Activated CD4-positive, alpha-beta T cell treated with anti-CD3 and anti-CD28 coated beads for 48 hours (primary cell): ENCODE results near the gene INO80E.
A peak's percentile ranks its signal among the peaks of the same experiment; 100 is the strongest.
"Not testable (repeated sequence)": the region's sequence is repeated elsewhere in the genome, so short reads cannot be mapped to it uniquely, and the experiment has no call there.

Experiments
- DNase-seq: peaks from one replicate; pipeline ENCODE4 v3.0.0-alpha.2; 2020

INO80E gene

DNA sequence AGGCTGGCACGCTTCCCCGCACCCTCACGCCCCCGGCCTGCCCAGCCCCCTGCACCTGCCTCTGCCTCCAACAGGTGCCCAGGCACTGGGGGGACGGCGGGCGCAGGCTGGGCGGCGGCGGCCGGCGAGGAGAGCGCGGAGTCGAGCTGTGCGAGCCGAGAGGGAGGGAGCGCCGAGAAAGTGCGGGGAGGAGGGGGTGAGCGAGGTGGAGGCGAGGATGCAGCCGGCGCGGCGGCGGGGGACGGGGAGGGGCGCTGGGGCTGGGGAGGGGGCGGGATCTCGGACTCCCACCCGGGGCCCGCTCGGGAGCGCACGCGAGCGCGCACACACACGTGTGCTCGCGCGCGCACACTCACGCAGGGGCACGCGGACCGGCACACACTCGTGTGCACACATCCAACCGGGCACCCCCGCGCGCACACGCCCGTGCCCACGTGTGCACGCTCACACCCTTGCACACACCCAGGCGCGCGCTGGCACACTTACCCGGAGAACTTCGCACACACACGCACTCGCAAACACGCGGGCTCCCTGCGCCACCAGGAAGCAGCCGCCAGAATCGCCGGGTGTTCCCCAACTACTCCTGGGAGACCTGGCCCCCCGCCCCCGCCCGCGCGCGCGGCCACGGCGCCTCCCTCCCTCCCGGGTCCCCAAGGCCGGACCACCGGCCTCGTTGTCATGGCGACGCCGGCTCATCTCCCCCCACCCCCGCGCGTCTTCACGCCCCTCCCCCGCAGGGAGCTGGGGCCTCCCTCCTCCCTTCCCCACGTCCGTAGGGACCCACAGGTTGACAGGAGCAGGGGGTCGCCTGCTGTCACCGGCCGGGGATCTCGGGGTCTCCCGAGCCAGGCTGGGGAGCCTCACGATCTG is 15.0 kb downstream of the INO80E start, which contains the start of gene DOC2A:
Gene DOC2A (minus strand): TSS at position 184 of the 870 bp plus-strand sequence. CDS start 805 bp downstream, outside the sequence.
- peak; percentile 56 for DNase-seq

DNA sequence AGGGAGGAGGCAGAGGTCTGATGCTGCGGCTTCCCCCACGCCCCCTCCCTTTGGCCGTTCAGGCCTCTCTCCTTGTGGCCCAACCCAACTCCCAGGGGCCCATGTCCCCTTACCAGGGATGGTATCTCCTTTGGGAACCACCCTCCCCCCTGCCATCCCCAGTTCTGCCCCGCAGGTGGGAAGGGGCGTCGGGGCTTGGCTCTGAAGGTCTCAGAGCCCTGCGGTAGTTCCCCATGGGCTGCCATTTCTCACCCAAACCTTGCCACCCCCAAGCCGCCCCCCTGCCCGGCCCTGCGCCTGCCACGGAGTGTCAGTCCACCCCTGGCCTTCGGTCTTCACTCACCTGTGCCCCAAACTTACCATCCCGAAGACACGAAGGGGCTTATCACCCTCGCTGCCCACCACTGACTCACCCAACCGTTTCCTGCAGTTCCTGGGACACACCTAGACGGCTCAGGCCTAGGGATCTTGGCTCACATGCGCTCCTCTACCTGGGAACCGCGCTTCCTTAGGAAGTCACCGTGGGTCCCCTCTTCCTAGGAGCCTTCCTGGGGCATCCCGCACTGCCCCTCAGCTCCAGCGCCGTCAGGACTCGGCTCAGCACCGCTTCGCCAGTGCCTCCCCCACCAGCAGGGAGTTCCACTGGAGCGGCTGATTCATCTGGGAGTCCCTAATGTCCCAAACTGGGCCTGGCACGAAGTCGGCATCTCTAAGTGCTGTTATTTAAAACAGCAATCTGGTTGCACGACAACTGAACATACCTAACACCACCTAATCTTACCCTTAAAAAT is 15.9 kb downstream of the INO80E start:
- no peak for DNase-seq

DNA sequence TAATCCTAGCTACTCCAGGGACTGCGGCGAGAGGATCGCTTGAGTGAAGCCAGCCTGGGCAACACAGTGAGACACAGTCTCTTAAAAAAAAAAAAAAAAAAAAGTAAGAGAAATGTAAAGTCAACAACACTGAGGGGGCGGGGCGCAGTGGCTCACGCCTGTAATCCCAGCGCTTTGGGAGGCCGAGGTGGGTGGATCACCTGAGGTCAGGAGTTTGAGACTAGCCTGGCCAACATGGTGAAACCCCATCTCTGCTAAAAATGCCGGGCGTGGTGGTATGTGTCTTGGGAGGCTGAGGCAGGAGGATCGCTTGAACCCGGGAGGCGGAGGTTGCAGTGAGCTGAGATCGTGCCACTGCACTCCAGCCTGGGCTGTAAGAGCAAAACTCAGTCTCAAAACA is 16.6 kb downstream of the INO80E start:
- DNase-seq = not testable (repeated sequence)

DNA sequence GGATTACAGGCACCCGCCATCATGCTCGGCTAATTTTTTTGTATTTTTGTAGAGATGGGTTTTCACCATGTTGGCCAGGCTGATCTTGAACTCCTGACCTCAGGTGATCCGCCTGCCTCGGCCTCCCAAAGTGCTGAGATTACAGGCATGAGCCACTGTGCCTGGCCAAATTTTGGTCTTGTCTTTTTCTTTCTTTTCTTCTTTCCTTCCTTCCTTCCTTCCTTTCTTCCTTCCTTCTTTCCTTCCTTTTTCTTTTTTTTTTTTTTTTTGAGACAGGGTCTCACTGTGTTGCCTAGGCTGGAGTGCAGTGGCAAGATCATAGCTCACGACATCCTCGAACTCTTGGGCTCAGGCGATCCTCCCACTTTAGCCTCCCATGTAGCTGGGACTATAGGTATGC is 19.4 kb downstream of the INO80E start:
- DNase-seq = not testable (repeated sequence)

DNA sequence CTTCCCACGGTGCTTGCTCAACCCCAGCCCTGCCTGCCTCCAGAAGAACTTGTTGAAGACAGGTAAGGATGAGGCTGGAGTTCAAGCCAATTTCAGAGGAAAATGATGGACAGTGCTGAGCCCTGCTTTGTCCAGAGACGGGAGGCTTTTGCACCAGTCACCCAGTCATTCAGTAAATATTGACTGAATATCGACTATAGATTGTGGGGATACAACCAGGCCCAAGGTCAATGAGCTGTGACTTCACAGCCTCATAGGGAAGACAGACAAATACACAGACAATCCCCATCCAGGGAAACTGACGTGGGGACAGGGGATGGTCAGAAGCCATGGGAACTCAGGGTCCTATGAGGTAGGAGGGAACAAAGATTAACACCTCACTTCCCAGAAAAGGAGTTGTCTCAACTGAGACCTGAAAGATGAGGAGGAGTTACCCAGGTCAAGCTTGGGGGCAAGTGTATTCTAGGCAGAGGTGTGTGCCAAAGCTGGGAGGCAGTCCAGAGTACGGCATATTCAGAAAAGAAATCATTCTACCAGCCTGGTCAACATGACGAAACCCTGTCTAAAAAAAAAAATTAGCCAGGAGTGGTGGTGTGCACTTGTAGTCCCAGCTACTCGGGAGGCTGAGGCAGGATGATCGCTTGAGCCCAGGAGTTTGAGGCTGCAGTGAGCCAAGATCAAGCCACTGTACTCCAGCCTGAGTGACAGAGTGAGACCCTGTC is 20.7 kb downstream of the INO80E start:
- no peak for DNase-seq

DNA sequence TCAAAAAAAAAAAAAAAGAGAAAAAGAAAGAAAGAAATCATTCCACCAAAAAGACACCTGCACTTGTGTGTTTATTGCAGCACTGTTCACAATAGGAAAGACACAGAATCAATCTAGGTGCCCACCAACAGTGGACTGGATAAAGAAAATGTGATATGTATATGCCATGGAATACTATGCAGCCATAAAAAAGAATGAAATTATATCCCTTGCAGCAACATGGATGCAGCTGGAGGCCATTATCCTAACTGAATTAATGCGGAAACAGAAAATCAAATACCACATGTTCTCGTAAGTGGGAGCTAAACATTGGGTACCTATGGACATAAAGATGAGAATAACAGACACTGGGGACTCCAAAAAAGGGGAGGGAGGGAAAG is 21.2 kb downstream of the INO80E start:
- no peak for DNase-seq

DNA sequence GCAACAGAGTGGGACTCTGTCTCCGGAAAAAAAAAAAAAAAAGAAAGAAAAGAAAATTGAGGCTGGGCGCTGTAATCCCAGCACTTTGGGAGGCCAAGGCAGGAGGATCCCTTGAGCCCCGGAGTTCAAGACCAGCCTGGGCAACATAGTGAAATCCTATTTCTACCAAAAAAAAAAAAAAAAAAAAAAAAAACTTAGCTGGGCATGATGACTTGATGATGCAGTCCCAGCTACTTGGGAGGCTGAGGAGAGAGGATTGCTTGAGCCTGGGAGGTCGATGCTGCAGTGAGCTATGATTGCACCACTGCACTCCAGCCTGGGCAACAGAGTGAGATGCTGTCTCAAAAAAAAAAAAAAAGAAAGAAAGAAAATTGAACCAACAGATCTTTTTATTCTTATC is 21.9 kb downstream of the INO80E start:
- DNase-seq = not testable (repeated sequence)

DNA sequence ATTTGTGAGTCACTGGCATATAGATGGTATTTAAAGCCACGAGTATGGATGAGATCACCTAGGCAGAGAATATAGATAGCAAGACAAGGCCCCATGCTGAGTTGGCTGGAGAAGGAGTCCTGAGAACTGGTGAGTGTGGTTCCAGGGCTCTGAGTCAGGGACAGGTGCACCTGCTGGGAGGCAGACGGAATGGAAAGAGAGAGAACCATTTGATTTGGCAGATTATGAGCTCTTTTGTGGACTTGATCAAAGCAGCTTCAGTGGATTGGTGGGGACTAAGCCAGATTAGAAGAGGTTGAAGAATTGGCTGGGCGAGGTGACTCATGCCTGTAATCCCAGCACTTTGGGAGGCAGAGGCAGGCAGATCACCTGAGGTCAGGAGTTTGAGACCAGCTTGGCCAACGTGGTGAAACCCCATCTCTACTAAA is 22.7 kb downstream of the INO80E start:
- peak; percentile 47 for DNase-seq

DNA sequence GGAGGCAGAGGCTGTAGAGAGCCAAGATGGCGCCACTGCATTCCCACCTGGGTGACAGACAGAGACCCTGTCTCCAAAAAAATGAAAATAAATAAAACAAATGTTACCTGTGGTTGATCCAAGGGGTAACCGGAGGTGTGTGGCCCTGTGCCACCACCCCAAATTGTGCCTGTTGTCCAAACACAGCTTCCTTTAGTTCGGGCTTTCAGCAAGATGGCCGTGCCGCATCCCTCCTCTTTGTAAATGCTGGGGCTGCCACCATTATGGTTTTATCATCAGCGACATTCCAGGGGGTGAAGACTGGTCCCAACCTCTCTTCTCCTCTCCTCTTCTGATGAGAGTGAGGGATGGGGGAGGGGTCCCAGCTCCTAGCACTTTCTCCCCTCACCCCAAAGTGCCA is 26.8 kb downstream of the INO80E start, which contains the start of gene C16orf92:
Gene C16orf92 (plus strand): TSS at position 312 of the 400 bp plus-strand sequence. CDS start 143 bp downstream, outside the sequence.
- DNase-seq = no peak

DNA sequence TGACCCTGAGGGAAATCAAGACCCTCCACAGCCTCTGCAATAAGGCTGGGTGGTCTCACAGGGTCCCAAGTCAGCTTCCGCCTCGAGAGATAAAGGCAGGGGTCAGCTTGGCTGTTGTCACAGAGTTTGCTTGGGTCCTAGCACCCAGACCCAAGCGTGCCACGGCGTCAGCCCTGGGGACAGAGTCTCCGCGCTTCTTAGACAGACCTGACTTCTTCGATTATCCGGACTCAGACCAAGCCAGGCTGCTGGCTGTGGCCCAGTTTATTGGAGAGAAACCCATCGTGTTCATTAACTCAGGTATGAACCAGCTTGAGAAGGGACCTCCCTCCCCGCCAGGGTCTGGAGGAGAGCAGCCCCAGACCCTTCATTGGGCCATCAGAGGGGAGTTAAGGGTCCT is 27.5 kb downstream of the INO80E start:
- no peak for DNase-seq

DNA sequence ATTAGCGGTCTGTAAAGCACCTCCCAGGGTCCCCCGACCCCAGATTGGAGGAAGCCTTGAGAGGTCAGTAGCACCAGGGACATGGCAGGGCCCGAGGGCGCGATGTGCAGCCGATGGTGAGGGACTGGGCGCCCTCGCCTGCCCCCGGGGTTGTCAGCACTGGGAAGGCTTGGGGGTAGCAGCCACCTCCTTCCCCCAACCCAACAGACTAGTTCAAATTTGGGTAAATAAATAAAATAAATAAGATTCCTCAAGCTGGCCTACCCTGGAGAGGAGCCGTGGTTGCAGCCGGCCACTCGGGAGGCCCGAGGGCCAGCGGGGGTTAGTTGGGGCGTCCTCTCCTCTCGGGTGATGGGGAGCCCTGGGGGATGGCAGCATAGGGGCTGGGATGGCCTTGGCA is 28.4 kb downstream of the INO80E start:
- no peak for DNase-seq

DNA sequence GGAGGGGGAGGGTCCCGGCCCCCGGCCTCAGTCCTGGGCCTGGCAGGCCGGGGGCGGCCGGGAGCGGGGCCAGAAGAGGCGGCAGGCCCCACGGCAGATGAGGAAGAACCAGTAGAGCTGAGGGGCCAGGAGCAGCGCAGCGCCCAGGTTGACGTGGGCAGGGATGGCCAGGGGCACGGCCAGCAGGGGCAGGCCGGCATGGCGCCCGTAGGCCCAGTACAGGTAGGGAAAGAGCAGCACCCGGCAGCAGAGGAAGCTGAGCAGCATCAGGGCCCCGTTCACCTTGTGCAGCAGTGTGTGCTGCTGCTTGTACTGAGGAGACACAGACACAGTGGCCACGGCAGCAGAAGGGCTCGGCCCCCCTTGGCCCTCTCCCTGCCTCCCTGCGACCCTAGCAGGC is 29.1 kb downstream of the INO80E start:
- no peak for DNase-seq

DNA sequence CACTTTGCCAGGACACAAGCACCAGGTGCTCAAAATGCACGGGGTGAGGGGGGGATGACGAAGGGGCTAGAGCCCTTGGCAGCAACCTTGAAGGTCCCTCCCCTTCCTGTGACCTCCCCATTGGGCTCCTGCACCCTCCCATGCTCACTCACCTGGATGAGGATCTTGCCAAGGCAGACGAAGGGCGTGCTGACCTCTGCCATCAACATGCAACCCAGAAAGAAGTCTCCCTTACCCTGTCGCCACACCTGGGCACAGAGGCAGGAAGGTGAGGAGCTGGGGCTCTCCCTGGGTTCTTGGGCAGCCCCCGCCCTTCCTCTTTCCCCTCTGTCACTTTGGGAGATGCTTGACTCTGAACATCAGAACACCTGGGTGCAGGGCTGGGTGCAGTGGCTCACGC is 29.5 kb downstream of the INO80E start:
- no peak for DNase-seq

DNA sequence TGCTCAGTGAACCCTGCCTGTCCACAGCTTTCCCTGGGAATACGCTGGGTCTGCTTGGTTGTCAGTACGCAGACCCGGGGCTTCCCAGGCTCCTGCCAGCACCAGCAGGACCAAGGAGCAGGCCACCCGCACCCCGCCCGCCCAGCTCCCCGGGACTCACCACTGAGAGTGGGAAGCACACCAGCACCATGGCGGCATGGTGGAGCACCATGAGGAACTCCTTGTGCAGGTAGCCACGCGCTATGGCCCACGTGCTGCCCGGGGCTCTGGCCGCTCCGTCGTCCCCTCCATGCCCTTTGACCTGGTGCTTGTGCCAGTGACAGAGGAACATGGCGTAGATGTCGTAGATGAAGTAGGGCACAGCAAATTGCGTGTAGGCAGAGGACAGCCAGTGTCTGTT is 30.4 kb downstream of the INO80E start:
- no peak for DNase-seq

DNA sequence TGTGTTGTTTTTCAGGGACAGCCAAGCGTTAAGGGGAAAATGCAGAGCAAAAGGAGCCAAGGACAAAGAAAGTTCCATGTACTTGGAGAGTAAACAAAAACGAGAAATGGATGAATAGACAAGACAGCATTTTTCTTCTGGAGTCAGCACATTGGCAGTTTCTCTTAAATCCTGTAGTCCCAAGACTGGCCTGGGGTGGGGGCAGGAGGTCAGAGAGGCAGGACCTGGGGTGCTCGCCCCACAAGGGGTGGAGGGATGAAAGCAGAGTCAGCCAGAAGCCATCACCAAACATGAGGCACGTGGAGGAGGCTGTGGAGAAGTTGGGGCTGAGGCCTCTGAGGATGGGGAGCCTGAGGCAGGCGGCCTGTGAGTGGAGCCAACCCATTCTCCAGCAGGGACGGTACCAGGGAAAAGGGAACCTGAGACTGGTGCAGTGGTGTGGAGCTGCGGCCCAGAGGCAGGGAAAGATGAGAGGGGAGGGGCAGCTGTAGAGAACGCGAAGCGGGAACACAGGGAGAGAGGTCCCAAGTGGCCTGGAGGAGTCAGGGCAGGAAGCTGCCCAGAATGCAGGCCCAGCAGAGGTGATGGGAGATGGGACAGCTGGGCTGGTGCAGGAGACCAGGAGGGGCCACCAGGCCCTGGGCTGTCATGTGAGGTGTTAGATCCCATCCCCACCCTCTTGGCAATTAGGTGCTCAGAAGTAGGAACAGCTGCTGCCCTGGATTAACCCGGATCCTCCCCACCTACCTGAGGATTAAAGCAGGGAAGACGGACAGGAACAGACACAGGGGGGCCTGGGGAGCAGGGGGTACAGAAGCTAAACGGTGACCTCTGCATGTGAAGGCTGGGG is 31.8 kb downstream of the INO80E start:
- DNase-seq = no peak

DNA sequence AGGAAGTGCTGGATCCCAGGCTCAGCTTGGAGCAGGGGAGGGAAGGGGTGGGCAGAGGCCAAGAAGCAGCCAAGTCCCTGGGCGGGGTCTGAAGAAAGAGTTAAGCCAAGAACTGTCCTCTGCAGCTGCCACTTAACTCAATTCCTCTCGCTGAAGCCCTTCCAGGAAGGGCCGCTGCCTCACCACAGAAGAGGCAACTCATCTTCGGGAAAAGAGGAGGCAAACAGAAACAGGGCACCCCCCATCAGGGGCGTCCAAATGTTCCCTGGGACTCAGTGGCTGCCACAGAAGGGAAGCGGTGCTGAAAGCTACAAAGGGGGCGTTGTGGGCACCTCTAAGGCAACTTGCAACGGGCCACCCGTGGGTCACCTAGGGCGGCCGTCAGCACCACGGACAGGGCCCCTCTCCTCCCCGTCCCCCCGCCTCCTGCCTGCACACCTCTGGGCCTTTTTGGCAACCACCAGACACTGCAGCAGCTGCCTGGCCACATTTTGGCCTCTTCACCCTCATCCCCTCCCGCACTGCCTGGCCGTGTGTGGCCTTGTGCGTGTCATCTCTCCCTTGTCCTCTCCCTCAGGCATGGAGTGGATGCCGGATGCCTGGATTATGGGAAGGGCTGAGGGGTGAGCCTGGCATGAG is 32.5 kb downstream of the INO80E start:
- peak; percentile 55 for DNase-seq

DNA sequence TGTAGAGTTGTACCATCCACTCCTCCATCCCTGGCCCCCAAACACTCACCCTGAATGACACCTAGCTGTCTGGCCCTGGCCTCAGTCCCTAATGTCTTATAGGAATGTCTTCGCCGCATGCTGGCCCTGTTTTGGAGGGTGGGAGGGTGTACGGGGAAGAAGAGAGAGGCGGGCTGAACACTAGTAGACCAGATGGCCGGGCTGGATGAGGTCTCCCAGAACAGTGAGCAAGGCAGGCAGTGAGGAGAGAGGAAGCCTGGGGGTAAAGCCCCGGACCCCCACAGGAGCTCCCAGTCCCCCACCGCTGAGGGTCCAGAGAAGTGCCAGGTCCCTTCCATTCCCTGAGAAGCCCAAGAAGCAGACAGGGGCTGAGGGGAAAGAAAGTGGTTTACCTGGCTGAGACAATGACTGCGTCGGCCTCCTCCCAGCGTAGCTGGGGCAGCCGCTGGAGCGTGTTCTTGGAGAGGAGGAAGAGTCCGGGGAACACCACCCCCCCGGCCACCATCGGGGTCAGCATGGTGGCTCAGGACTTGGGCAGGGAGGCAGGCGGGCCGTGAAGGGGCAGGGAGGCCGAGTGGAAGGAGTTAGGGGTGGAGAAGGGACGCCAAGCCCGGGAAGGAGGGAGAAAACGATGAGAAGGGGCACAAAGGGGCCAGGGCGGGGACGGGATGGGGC is 34.1 kb downstream of the INO80E start:
- DNase-seq = no peak

DNA sequence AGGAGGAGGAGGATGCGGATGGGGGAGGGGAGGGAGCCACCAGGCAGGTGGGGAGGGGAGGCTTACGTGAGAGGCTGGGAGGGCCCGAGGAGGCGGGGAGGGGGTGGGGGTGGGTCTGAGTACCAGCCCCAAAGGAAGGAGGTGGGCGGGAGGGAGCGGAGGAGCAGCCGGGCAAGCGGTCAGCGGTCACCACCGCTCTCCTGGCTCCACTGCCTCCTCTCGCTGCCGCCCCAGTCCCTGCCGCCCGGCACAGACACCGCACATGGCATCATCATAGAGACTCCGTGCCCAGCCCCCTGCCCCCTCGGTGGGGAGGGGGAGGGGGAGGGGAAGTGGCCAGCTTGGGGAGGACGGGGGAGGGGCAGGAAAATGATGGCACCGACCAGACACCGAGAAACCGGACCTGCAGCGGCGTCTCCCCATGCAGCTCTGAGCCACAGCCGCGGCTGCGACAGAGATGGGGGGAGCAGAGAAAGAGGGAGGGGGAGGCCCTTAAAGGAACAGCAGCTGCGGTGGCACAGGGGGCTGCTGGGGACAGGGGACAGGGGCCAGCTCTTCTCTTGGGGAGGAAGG is 34.9 kb downstream of the INO80E start, which contains the start of gene TLCD3B:
Gene TLCD3B (minus strand): TSS at position 431 of the 573 bp plus-strand sequence. CDS start 744 bp downstream, outside the sequence.
- no peak for DNase-seq

DNA sequence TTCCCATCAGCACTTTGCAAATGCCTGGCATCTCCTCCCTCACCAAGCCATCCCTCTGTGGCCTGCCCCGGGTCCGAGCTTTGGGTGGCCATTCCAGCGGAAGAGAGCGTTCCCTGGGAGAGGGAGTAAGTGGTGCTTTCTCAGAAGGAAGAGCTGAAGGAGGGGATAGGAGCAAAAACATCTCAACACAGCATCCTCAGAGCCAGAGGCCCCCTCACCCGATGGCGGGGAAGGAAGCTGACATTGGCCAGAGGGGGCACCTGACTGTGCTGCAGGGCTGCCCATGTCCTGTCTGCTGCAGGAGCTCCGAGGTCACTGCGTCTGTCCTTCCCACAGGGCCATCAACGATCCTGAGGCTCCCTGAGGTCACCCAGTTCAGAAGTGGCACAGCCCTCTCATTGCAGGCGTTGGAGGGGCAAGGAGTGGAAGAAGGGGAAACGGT is 35.5 kb downstream of the INO80E start:
- no peak for DNase-seq

DNA sequence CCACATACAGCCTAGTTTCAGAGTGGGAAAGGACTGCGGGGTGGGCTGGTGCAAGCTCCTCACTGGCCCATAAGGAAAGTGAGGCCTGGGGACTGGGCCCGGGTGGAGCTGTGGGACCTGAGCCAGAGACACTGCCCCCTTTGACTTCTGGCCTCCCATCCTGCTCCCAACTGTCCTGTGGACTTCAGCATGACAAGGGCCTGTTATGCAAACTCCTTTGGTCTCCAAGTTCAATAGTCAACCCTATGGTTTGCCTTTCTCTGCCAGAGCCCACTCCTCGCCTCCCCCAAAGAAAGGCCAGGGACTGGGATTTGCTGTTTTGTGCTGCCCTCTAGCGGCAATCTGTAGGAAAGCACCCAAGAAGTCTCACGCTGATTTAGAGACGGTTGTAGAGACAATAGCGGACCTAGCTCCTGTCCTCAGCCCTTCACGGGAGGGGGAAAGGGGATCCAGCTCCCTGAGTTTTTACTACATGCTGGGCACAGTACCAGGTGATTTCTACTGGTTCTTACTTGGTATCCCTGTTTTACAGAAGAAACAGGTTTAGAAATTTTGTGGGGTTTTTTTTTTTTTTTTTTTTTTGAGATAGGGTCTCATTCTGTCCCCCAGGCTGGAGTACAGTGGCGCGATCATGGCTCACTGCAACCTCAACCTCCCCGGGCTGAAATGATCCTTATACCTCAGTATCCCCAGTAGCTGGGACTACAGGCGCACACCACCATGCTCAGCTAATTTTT is 36.2 kb downstream of the INO80E start:
- DNase-seq = peak; percentile 75
